Testis (tissue), 3 donors: ENCODE data around the gene SLC9B2. TPM values are rescaled to one million over a fixed set of nuclear protein-coding genes. Genes with fewer than 3 reads are reported as not detected.

ENCODE experiments used
- DNase-seq: peaks from one replicate; pipeline ENCODE4 v3.0.0-alpha.2; 2019
- H3K27ac ChIP-seq, 2 donors: fragments of 200-600 bp; sonication (generic); one replicate each; pipeline ENCODE4 v1.5.1; 2019
- H3K27me3 ChIP-seq: fragments of 200-600 bp; sonication (generic); one replicate; pipeline ENCODE4 v1.5.1; 2019
- H3K36me3 ChIP-seq: fragments of 200-600 bp; sonication (generic); one replicate; pipeline ENCODE4 v1.5.1; 2017; ENCODE audit warnings: low read depth; ENCODE audit errors: missing control alignments
- H3K4me1 ChIP-seq: fragments of 200-600 bp; sonication (generic); one replicate; pipeline ENCODE4 v1.5.1; 2019
- H3K4me3 ChIP-seq, 2 donors: fragments of 200-600 bp; sonication (generic); one replicate each; pipeline ENCODE4 v1.5.1; 2017 to 2019
- H3K9me3 ChIP-seq: fragments of 200-600 bp; sonication (generic); one replicate; pipeline ENCODE4 v1.5.1; 2017
- POLR2A ChIP-seq: fragments of 450-650 bp; IDR thresholded peaks from one replicate; pipeline ENCODE4 v1.6.1; 2017; ENCODE audit warnings: antibody characterized with exemption, mild to moderate bottlenecking, moderate library complexity
- WGBS, 2 donors: methylation state at CpG; one replicate each; pipeline ENCODE4 v1.1.5; 2018; 5-methylcytosine and 5-hydroxymethylcytosine counted together
- intact Hi-C: fragments of 100-400 bp; cut with DNase I; formaldehyde crosslinking; loops from one replicate; pipeline ENCODE4 v1.15.1; 2023; ENCODE audit warnings: low total_unique reads
- polyA plus RNA-seq: library from polyadenylated mRNA; stranded (reverse); fragments of 350-450 nt; fragmentation: Illumina TruSeq; extraction: RNeasy Lipid Tissue Mini Kit (QIAGEN cat#74804); gene quantifications from one replicate; pipeline ENCODE4 v1.2.3, GENCODE V29; 2014; ENCODE audit warnings: low read depth, low replicate concordance; ENCODE audit not compliant: insufficient read depth
- total RNA-seq, 2 donors: library from RNA; depleted of rRNA; stranded (reverse); fragments of >200 nt; gene quantifications; one replicate each; pipeline ENCODE4 v1.2.3, GENCODE V29; 2016
- TF ChIP-seq, protein P1 (sequence below), 3 experiments: fragments of 450-650 bp in 2 of 3; fragments of 200-600 bp in 1 of 3; sonication (generic) in 1 of 3; IDR thresholded peaks; one replicate each; pipeline ENCODE4 v1.5.1; 2016 to 2019; ENCODE audit warnings: antibody characterized with exemption in 3 of 3, mild to moderate bottlenecking in 2 of 3, moderate library complexity in 1 of 3

SLC9B2 gene
- total and polyA plus RNA-seq, 3 donors from 2014 or later = 9.7 to 14.6 (median 10.2) TPM

DNA sequence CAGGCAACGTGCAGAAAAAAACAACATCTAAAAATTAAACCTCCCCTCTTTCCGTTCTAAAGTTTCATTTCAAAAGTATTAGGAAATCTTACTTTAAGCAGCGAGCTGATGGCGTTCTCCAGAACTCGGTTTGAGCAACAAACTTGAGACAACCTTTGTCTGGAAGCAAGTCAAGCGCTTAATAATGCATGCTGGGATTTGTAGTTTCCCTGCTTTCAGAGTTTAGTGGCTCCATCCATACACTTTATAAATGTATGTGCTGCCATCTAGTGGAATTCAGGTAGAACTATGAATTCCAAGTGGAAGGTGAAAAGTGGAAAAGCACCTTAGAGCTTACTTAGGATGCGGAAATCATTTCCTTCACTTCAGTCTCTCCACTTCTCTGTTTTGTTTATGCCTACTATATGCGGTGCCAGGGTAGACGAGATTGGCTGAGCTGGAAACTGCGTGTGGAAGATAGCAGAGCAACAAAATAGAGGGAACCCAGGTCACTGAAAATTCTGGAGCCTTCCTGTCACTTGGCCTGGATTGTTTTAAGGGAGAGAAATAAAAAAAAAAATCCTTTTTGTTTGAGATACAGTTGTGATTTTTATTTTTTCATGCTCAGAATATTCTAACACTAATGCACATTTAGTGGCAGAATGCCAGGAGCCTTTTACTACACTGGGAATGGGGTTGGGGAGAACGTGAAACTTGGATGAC is 23.3 kb upstream of the SLC9B2 start, which contains the start of gene BDH2:
BDH2 (minus strand) TSS at position 144 of the 702 bp plus-strand sequence. CDS start 3,580 bp downstream, outside the sequence.
- intact Hi-C loops = no loop called here

DNA sequence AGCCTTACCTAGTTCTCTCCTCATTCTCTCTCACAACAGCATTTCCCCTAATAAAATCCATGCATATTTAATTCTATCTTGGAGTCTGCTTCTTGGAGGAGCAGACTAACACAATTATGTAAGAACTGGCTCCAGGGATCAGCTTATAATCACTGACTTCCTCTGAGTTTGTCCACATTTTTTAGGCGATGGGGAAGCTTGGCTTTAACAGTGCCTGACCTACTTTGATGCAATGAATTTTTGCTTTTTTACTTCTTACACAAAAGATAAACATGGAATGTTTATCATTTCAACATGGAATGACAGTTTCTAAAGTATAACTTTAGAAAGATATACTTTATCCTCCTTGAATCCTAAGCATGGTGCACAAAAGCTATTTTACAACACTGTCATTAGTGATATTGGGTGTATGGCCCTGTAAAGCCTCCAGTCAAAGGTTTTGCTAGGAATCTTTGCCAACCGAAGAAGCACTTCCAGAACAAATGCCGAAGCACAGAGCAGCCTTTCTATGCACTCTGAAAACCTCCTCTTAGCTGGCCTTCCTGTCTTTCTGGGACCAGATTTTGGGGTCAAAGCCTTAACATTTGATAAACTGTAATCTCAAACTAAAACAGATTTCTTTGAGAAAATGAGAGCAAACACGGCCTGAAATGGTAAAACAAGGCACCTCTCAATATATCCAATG is 22.3 kb upstream of the SLC9B2 start:
- H3K36me3 ChIP-seq = no peaks in the 10 kb centered on the region
- intact Hi-C loops = no loop called here
- WGBS, 2 donors = 15 to 25% methylated on average over 4 of the region's 4 CpGs

More for the DNA sequence above, 23.3 kb upstream of the SLC9B2 start, which contains the start of gene BDH2:
- Histone ChIP-seq H3K4me3 (peak within 1 kb of the TSS; percentile 34 to 62), H3K4me1 (peaks cover 22% of the 10 kb centered on the region), H3K27me3 (no peaks in the 10 kb centered on the region), H3K27ac (peak within 1 kb of the TSS; percentile 71 to 77), H3K9me3 (no peaks in the 10 kb centered on the region), H3K36me3 (no peaks in the 10 kb centered on the region)
- WGBS, 2 donors = 15 to 17% methylated on average over 11 of the region's 11 CpGs
- no peak for TF ChIP-seq POLR2A
- TF ChIP-seq, protein P1, sequence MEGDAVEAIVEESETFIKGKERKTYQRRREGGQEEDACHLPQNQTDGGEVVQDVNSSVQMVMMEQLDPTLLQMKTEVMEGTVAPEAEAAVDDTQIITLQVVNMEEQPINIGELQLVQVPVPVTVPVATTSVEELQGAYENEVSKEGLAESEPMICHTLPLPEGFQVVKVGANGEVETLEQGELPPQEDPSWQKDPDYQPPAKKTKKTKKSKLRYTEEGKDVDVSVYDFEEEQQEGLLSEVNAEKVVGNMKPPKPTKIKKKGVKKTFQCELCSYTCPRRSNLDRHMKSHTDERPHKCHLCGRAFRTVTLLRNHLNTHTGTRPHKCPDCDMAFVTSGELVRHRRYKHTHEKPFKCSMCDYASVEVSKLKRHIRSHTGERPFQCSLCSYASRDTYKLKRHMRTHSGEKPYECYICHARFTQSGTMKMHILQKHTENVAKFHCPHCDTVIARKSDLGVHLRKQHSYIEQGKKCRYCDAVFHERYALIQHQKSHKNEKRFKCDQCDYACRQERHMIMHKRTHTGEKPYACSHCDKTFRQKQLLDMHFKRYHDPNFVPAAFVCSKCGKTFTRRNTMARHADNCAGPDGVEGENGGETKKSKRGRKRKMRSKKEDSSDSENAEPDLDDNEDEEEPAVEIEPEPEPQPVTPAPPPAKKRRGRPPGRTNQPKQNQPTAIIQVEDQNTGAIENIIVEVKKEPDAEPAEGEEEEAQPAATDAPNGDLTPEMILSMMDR (IDR thresholded peaks at IDR 0.05) = peak; percentile 75 to 90 (median 81)
- DNase-seq = peak; percentile 78

DNA sequence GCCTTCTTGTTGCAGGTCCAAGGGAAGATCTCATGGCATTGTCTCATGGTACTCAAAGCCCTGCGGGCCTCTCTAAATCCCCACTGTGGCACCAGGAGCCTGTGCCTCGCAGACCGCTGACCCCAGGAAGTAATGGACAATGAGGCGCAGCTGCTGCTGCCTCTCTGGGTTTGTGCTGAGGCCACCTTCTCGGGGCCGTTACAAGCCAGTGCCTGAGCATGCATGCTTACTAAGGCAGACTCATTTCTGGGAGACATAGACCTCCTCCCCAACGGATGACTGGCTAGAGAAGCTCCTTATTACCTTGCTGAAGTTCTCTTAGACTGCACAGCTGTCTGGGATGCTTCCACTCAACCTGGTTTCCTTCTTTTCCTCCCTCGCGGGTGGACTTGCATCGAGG is 21.8 kb upstream of the SLC9B2 start:
- Histone ChIP-seq H3K4me3 (peak overlapping the region in 1 of 2 donors; percentile 62), H3K4me1 (peaks cover 22% of the 10 kb centered on the region), H3K9me3 (no peaks in the 10 kb centered on the region), H3K27me3 (no peaks in the 10 kb centered on the region), H3K36me3 (no peaks in the 10 kb centered on the region), H3K27ac (peak overlapping the region in 1 of 2 donors; percentile 77)
- 49 to 54% methylated on average over 5 to 10 of the region's 10 CpGs for WGBS, 2 donors
- intact Hi-C loops = no loop called here
- TF ChIP-seq, protein P1 (IDR thresholded peaks at IDR 0.05) = no peak
- TF ChIP-seq POLR2A = no peak
- no peak for DNase-seq

More for the DNA sequence above, 22.3 kb upstream of the SLC9B2 start:
- no peak for DNase-seq
- Histone ChIP-seq H3K4me1 (peaks cover 22% of the 10 kb centered on the region), H3K4me3 (peak overlapping the region; percentile 34 to 62), H3K27me3 (no peaks in the 10 kb centered on the region), H3K9me3 (no peaks in the 10 kb centered on the region), H3K27ac (peak overlapping the region; percentile 71 to 77)
- TF ChIP-seq POLR2A = no peak
- TF ChIP-seq, protein P1 (IDR thresholded peaks at IDR 0.05) = no peak

DNA sequence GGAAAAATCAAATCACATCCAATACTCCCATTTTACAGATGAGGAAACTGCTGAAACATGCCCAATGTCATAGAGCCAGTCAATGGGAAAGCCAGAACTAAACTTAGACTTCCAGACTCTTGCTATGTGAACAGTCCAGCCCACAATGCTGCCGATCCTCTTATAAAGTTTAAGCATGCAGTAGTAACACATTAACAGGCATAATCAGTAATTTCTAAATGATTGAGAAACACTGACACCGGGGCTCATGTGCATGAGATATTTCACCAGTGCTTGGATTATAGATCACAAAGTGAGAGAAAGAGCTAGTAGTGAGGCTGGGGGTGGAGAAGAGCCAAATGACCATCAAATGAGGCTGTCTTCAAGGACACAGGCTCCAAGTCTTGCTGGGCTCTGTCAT is 20.6 kb upstream of the SLC9B2 start:
- Histone ChIP-seq H3K27me3 (no peaks in the 10 kb centered on the region), H3K4me1 (peaks cover 22% of the 10 kb centered on the region), H3K36me3 (no peaks in the 10 kb centered on the region), H3K4me3 (no peak overlapping the region), H3K9me3 (no peaks in the 10 kb centered on the region), H3K27ac (no peak overlapping the region)
- WGBS, 2 donors = 93 to 94% methylated on average over 2 of the region's 2 CpGs
- no peak for DNase-seq
- intact Hi-C loops = no loop called here
- TF ChIP-seq POLR2A = no peak

DNA sequence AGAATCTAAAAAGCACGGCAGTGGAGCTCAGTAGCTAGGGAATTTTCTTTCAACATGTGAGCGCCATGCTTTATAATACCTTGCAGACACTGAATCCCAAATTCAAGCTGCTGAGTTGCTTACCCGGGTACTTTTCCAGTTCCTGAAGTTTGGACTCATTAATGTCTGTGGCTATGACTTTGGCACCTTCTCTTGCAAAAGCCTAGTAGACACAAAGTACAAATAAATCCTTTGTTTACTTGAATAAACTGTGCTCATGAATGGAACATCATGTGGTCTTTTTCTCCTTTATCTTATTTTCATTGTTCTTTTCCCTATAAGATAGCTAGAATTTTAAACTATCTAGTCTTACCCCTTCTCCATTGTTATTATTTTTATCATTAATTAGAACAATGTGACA is 18.5 kb upstream of the SLC9B2 start:
- DNase-seq = no peak
- no peaks in the 10 kb centered on the region for H3K9me3 ChIP-seq
- H3K27me3 ChIP-seq = no peaks in the 10 kb centered on the region
- H3K4me3 ChIP-seq = no peak overlapping the region
- H3K27ac ChIP-seq = no peak overlapping the region
- 69 to 70% methylated on average over 3 of the region's 3 CpGs for WGBS, 2 donors
- H3K36me3 ChIP-seq = no peaks in the 10 kb centered on the region
- no peak for TF ChIP-seq POLR2A
- TF ChIP-seq, protein P1 (IDR thresholded peaks at IDR 0.05) = no peak
- intact Hi-C loops = no loop called here
- peaks cover 22% of the 10 kb centered on the region for H3K4me1 ChIP-seq
